Measurements from ENCODE around the gene WDR36. TPM values are rescaled to one million over a fixed set of nuclear protein-coding genes. Genes with fewer than 3 reads are reported as not detected.

WDR36 gene
- total and polyA plus RNA-seq, 2 of the 13 experiments (the other 11 are each of a cell fraction or from before 2014, with no cell fraction given) = 18.2 to 40.6 TPM

GRCh38 chr5:111058064-111058463, 34.1 kb upstream of the WDR36 start (continued):
- TF ChIP-seq ZSCAN22 (CRISPR knock-in tag; IDR thresholded peaks at IDR 0.05) (no peak), PCBP1 (IDR thresholded peaks at IDR 0.05; ENCODE audit: borderline replicate concordance, low read depth, low read length) (no peak), ZBTB7A (CRISPR knock-in tag; IDR thresholded peaks at IDR 0.05) (no peak), MTERF4 (CRISPR knock-in tag; IDR thresholded peaks at IDR 0.05) (no peak), ARHGAP35 (CRISPR knock-in tag; IDR thresholded peaks at IDR 0.05; ENCODE audit: borderline replicate concordance) (no peak), HOXA3 (CRISPR knock-in tag; IDR thresholded peaks at IDR 0.05) (no peak)

- intact Hi-C loops (cut with micrococcal nuclease; ENCODE audit: unreplicated experiment) = loop anchor here (10.0 kb wide), 1 partner anchor 195 kb away; no protein-coding TSS in a partner anchor
- Histone ChIP-seq H3K27me3 (ENCODE audit: control insufficient read depth in 1 of 2, insufficient read depth in 2 of 2, low read length in 2 of 2) (no peaks in the 10 kb centered on the region; a peak in 1 of 5 replicates), H3K4me2 (ENCODE audit: low read depth, low read length) (no peak overlapping the region), H3K4me3 (replicated peaks in 1 of 3; ENCODE audit: insufficient read depth in 1 of 3, low read depth in 2 of 3, low read length in 3 of 3) (no peak overlapping the region), H3K27ac (ENCODE audit: extremely low read length, insufficient read depth, low read length) (no peak overlapping the region), H3K9me3 (ENCODE audit: low read length) (no peaks in the 10 kb centered on the region), H3K36me3 (replicated peaks in 1 of 2; ENCODE audit: control insufficient read depth in 1 of 2, insufficient read depth in 2 of 2, low read length in 2 of 2) (no peaks in the 10 kb centered on the region), H3K4me1 (ENCODE audit: insufficient read depth, low read length) (no peaks in the 10 kb centered on the region), H4K20me1 (ENCODE audit: insufficient read depth, low read length) (no peaks in the 10 kb centered on the region), H2AFZ (ENCODE audit: low read length) (no peak overlapping the region), H3K79me2 (ENCODE audit: insufficient read depth, low read length) (no peaks in the 10 kb centered on the region), H3K9ac (ENCODE audit: insufficient read depth, low read depth, low read length) (no peak overlapping the region)
- no TSS peak for BruUV-seq (replicated peaks)
- FAIRE-seq = no peak
- POLR2A ChIA-PET = no interaction called here
- DNase-seq (ENCODE audit: low spot score) = no peak
- CTCF ChIA-PET (ENCODE audit: low intra/inter-chr PET ratio, low total read pairs) = no interaction called here
- no peak for ATAC-seq
- in situ Hi-C loops (cut with HindIII; ENCODE audit: extremely low pct_ligation_motif_present, low pct_unique_long_range_greater_than_20kb) = loop anchor here (10.0 kb wide), 1 partner anchor 305 kb away; no protein-coding TSS in a partner anchor
- 9% methylated on average over 2 of the region's 2 CpGs for WGBS (ENCODE audit: low lambda C conversion rate)
- TF ChIP-seq IRF9 (CRISPR knock-in tag; IDR thresholded peaks at IDR 0.05; ENCODE audit: borderline replicate concordance) = no peak
- TF ChIP-seq BORCS8-MEF2B (CRISPR knock-in tag; IDR thresholded peaks at IDR 0.05) = no peak
- no peak for TF ChIP-seq ZNF12 (CRISPR knock-in tag; IDR thresholded peaks at IDR 0.05)
- TF ChIP-seq PRMT3 (CRISPR knock-in tag; IDR thresholded peaks at IDR 0.05; ENCODE audit: borderline replicate concordance, low read depth) = no peak
- no peak for TF ChIP-seq ZNF282 (IDR thresholded peaks at IDR 0.05; ENCODE audit: partially characterized antibody)
- TF ChIP-seq ZKSCAN1 (IDR thresholded peaks at IDR 0.05; ENCODE audit: low read length) = no peak
- TF ChIP-seq TRIM22 (IDR thresholded peaks at IDR 0.05) = no peak
- TF ChIP-seq HOXA9 (CRISPR knock-in tag; IDR thresholded peaks at IDR 0.05; ENCODE audit: borderline replicate concordance) = no peak
- TF ChIP-seq RBM22 (optimal IDR thresholded peaks at IDR 0.05; ENCODE audit: low read length) = no peak
- TF ChIP-seq SKIL (CRISPR knock-in tag; IDR thresholded peaks at IDR 0.05; ENCODE audit: borderline replicate concordance) = no peak
- TF ChIP-seq KLF9 (CRISPR knock-in tag; IDR thresholded peaks at IDR 0.05; ENCODE audit: low read depth) = no peak
- TF ChIP-seq RFXAP (CRISPR knock-in tag; IDR thresholded peaks at IDR 0.05; ENCODE audit: borderline replicate concordance) = no peak
- TF ChIP-seq HCFC1 (IDR thresholded peaks at IDR 0.05; ENCODE audit: low read depth, low read length) = no peak
- TF ChIP-seq ZFYVE20 (CRISPR knock-in tag; IDR thresholded peaks at IDR 0.05; ENCODE audit: borderline replicate concordance, low read depth) = no peak
Measured at GRCh38 chr5:111060169-111060568, 32.0 kb upstream of the WDR36 start.
